HUES48 (cell line): Measurements from ENCODE around the gene MEX3A.
A peak's percentile ranks its signal among the peaks of the same experiment; 100 is the strongest.

Experiments used
- H3K27ac ChIP-seq: one replicate; pipeline ENCODE4 v1.7.0; 2013; ENCODE audit warnings: low read depth, low read length, inconsistent platforms
- H3K27me3 ChIP-seq: 2 replicates; pipeline ENCODE4 v1.6.1; 2013; ENCODE audit warnings: mild to moderate bottlenecking, low read length; ENCODE audit not compliant: control insufficient read depth, insufficient read depth
- H3K36me3 ChIP-seq: 2 replicates; pipeline ENCODE4 v1.6.1; 2013; ENCODE audit warnings: low read length; ENCODE audit not compliant: control insufficient read depth, insufficient read depth
- H3K4me1 ChIP-seq: 2 replicates; pipeline ENCODE4 v1.6.1; 2013; ENCODE audit warnings: mild to moderate bottlenecking, low read length; ENCODE audit not compliant: control insufficient read depth, insufficient read depth
- H3K4me3 ChIP-seq: 2 replicates; pipeline ENCODE4 v1.5.1; 2013; ENCODE audit warnings: mild to moderate bottlenecking, low read depth, low read length
- H3K9ac ChIP-seq: 2 replicates; pipeline ENCODE4 v1.6.1; 2013; ENCODE audit warnings: mild to moderate bottlenecking, low read depth, low read length, moderate library complexity
- H3K9me3 ChIP-seq: 2 replicates; pipeline ENCODE4 v1.6.1; 2013; ENCODE audit warnings: low read length; ENCODE audit not compliant: control insufficient read depth, insufficient read depth

MEX3A gene

DNA sequence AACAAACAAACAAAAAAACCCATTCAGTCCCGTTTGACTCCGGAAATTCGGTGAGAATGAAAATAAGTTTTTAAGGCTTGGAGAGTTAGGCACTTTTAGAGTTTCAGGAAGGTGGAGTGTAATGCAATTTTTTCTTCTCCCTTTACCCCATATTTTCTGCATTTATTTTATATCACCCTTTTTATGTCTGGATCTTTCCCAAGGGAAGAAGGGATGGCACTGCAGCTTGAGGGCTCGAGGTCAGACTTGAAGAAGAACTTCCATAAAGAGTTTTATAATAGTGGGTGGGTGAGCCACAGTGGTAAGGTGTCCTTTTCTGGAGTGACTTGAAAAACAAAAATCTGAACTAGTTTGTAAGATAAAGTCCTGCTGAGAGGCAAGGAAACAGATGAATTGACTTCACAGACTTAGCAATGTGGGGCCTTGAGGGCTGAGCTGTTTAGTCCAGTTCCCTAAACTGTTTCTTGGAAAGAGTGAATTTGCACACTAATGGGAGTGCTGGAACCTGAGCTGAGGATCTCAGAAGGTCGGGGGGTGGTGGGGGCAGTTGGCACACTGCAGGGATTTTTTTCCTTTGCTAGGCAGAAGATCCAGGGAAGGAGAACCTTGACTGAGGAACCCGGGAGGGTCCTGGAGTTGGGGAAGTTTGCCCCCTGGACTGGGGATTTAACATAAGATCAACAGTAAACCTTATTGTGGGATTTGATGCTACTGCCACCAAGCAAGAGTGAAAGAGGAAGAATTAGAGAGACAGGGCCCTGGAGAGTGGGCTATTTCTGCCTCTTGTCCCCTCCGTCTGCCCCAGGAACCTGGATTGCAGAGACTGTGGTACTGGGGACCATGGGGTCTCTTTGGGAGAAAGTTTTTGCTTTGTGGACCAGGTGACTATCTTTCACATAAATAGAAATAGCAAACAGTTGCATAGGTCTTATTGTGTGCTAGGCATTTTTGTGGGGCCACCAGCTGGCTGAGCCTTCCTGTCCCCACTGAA, 1.8 kb upstream of the MEX3A start:
- peaks cover 8% of the 10 kb centered on the region for H3K36me3 ChIP-seq
- H3K9ac ChIP-seq: no peak overlapping the region
- peak overlapping the region; percentile 88 for H3K4me3 ChIP-seq
- peak overlapping the region; percentile 78 for H3K27ac ChIP-seq
- peaks cover 23% of the 10 kb centered on the region for H3K4me1 ChIP-seq
- no peaks in the 10 kb centered on the region for H3K27me3 ChIP-seq
- H3K9me3 ChIP-seq: no peaks in the 10 kb centered on the region

DNA sequence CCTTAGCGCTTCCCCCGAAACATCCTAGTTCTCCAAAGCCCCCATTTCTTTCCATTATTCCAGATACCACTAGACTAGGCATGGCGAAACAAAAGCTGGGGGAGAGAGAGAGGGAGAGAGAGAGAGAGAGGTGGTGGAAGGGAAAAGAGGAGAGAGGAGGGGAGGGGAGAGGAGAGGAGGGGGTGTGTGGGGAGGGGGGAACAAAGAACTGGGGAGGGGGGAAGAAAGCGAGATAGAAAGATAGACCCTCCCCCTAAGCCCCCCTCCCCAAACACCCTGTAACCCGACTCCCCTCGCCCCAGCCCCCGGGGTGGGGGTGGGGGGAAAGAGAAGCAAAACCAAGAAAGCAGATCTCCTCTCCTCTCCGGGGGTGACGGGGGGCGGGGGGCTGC, 352 bp downstream of the MEX3A start:
- H3K9me3 ChIP-seq: no peaks in the 10 kb centered on the region
- H3K27ac ChIP-seq: peak overlapping the region; percentile 98
- H3K9ac ChIP-seq: peak overlapping the region; percentile 75
- H3K4me3 ChIP-seq: peak overlapping the region; percentile 88
- H3K27me3 ChIP-seq: no peaks in the 10 kb centered on the region
- H3K4me1 ChIP-seq: peaks cover 43% of the 10 kb centered on the region
- peaks cover 17% of the 10 kb centered on the region for H3K36me3 ChIP-seq

DNA sequence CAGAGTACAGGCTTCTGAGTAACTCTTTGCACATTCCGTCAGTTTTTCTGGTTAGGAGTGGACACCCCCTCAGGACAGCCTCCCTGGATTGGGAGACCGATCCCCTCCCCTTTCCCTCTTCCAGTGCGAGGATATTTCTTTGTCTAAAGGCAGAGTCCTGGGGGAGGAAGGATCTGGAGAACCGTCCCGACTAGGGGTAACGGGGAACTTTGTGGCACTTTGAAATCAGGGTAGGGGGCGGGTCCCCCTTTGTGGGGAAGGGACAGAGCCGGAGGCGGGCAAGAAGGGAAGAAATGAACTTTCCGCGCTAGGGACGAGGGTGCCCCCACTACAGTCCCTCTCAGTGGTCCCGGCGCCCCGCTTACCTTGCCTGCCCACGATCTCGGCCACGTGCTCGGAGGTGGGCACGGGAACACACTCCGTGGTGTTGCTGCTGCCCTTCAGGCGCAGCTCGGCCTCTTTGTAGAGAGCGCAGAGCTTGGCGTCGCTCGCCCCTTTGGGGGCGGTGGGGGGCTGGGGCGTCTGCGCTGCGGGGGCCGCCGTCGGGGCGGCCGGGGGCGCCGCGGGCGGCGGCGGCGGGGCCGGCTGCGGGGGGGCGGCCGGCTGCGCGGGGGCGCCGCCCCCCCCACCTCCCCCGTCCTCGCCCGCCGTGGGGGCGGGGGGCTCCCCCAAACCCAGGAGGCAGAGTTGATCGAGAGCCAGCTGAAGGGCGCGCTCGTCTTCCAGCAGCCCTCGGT, 917 bp downstream of the MEX3A start:
- Histone ChIP-seq H3K4me3 (peak overlapping the region; percentile 88), H3K27ac (peak overlapping the region; percentile 98), H3K9ac (peak overlapping the region; percentile 81), H3K4me1 (peaks cover 46% of the 10 kb centered on the region), H3K27me3 (no peaks in the 10 kb centered on the region), H3K36me3 (peaks cover 22% of the 10 kb centered on the region), H3K9me3 (no peaks in the 10 kb centered on the region)

DNA sequence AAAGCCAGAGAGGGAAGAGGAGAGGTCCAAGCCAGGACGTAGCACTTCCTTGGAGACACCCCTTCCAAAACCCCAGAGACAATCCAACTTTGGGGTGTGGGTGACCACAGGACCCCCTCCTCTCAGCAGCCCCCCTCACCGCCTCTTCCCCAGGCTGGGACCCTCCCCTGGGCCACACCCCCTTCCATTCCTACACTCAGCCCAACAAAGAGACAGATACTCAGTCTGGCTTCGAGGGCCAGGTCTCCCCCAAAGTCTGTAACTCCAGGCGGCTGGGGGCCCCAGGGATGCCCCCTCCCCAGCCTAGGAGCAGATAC, 1.4 kb downstream of the MEX3A start:
- Histone ChIP-seq H3K4me3 (peak overlapping the region; percentile 88), H3K27ac (peak overlapping the region; percentile 98), H3K4me1 (peaks cover 48% of the 10 kb centered on the region), H3K36me3 (peaks cover 27% of the 10 kb centered on the region), H3K9ac (peak overlapping the region; percentile 81), H3K27me3 (no peaks in the 10 kb centered on the region), H3K9me3 (no peaks in the 10 kb centered on the region)

DNA sequence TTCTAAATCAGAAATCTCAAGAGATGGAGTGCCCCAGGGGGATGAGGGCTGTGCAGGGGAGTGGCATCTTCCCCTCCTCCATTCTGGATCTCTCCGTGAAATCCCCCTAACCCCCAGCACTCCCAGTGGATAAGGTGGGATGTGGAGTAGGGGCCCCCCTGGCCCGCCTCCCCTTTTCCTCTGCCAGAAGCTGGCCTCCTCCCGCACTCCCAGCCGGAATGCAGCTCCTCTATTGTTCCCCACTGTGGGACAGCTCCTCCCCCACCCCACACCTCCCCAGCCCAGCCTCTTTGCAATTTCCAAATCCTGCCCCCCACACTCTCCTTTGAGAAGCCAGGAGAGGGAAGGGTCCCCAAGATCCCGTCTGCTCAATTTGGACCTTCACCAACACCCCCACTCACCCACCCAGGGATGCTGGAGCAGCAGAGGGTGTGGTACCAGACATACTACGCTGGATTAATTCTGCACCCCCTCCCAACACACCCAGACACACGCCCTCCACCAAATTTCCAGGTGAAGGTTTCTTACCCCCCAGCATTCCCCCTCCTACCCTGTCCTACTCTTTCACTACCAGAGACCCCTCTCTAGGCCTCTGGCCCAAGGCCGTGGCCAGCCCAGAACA, 1.9 kb downstream of the MEX3A start:
- H3K27ac ChIP-seq: peak overlapping the region; percentile 98
- H3K9me3 ChIP-seq: no peaks in the 10 kb centered on the region
- H3K4me3 ChIP-seq: peak overlapping the region; percentile 88
- peak overlapping the region; percentile 51; the same call in 1 of the 2 replicates for H3K9ac ChIP-seq
- H3K36me3 ChIP-seq: peaks cover 30% of the 10 kb centered on the region
- no peaks in the 10 kb centered on the region for H3K27me3 ChIP-seq
- H3K4me1 ChIP-seq: peaks cover 52% of the 10 kb centered on the region

DNA sequence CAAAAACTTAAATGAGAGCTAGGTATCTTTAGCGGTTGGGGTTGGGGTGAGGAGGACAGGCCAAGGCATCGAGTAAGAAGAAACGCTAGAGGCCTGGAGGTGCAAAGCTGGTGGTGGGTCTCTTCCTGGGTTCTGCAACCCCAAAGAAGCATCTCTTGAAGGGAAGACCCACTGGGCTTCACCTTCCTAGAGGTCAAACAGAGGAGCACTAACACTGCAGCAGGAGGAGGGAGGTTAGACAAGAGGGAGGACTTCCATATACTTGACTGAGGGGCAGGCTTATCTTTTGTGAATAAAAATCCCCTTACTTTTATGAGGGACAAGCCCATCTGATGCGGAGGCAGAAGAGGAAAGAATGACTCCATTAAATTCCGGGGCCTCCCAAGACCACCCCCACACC, 2.5 kb downstream of the MEX3A start:
- H3K36me3 ChIP-seq: peaks cover 34% of the 10 kb centered on the region
- peak overlapping the region; percentile 98 for H3K27ac ChIP-seq
- H3K9ac ChIP-seq: no peak overlapping the region
- H3K4me3 ChIP-seq: peak overlapping the region; percentile 88
- H3K4me1 ChIP-seq: peaks cover 54% of the 10 kb centered on the region
- no peaks in the 10 kb centered on the region for H3K27me3 ChIP-seq
- no peaks in the 10 kb centered on the region for H3K9me3 ChIP-seq

DNA sequence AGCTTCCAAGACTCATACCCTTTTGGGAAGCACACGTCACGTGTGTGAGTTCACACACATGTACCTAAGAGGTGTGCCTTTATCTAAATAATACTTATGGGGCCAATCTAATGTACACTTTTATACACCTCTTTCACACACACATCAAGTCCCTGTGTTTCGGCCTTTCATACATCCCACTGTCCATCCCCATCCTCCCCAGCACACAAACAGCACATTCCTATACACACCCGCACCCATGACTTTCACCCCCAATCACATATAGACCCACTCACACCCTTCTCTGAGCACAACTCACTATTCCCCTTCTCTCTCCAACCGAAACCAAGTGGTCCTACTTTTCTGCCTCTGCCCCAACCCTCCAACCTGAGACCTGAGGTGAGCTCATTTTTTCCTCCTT, 3.5 kb downstream of the MEX3A start:
- peaks cover 37% of the 10 kb centered on the region for H3K36me3 ChIP-seq
- no peaks in the 10 kb centered on the region for H3K9me3 ChIP-seq
- no peak overlapping the region for H3K9ac ChIP-seq
- H3K27ac ChIP-seq: no peak overlapping the region
- no peaks in the 10 kb centered on the region for H3K27me3 ChIP-seq
- peaks cover 58% of the 10 kb centered on the region for H3K4me1 ChIP-seq
- no peak overlapping the region for H3K4me3 ChIP-seq

DNA sequence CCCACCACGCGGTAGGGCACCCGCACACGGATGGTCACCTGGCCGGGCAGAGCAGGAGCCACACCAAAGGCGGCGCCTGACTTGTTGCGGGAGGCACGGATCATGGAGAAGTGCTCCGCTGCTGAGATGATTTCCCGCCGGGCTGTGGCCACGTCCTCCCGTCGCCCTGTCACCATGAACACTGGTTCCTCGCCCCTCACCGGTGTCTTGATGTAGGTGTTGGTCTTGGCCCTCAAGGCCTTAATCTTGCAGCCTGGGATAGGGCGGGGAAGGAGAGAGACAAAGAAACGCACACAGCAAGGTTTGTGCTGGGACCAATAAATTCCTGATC, 4.9 kb downstream of the MEX3A start:
- Histone ChIP-seq H3K27me3 (no peaks in the 10 kb centered on the region), H3K36me3 (peaks cover 37% of the 10 kb centered on the region), H3K4me3 (peak overlapping the region; percentile 13; the same call in 1 of the 2 replicates), H3K9ac (peak overlapping the region; percentile 26; the same call in 1 of the 2 replicates), H3K9me3 (no peaks in the 10 kb centered on the region), H3K27ac (peak overlapping the region; percentile 84), H3K4me1 (peaks cover 71% of the 10 kb centered on the region)

DNA sequence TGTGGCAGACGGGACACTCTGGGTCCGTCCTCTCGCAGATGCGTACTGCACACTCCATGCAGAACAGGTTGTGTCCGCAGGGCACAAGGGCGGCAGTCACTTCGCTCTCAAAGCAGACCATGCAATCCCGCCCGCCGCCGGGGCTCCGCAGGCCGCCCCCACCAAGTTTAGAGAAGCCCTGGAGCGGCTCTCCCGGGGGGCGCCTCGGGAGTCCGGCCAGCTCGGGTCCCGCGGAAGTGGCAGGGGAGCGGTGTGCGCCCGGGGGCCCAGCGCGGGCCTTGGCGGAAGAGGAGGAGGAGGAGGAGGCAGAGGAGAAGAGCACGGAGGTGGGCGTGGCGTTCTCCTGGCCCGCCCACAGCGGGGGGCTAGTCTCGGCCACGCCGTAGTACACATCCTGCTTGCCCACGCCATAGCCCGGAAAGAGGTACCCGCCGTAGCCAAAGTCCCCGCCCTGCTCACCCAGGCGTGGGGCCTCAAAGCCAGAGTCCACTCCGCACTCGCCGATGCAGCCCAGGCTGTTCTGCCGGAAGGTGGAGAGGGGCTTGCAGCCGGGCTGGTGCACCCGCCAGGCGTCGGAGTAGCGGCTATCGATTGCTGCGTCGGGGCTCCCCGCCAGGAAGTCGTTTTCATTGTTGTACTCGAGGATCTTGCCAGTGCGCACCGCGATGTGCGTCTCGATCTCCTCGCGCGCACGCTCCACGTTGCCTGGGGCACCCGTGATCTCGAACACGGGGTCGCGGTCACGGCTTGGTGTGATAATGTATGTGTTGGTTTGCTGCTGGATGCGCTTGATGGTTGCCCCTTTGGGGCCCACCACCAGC, 5.4 kb downstream of the MEX3A start:
- Histone ChIP-seq H3K27ac (peak overlapping the region; percentile 84), H3K27me3 (no peaks in the 10 kb centered on the region), H3K9ac (peak overlapping the region; percentile 26; the same call in 1 of the 2 replicates), H3K4me3 (peak overlapping the region; percentile 13; the same call in 1 of the 2 replicates), H3K9me3 (no peaks in the 10 kb centered on the region), H3K4me1 (peaks cover 75% of the 10 kb centered on the region), H3K36me3 (peaks cover 37% of the 10 kb centered on the region)

DNA sequence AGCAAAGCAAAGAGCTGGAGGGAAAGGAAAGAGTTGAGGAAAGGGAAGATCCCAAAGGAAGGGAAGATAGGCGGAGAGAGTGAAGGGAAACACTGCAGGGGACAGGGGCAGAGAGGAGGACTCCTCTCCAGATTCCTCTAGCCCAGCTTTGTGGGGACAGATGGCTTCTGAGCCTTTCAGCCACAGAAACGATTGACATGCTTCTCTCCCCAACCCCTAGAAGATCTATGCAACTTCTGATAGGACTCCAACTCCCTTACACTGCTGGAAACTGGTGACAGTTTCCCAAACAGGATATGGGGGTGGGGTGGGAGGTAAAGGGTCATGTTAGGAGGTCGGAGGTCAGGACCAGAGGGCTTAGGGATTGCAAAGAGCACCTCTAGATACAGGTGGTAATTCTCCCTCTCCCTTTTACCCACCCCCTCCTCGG, 6.5 kb downstream of the MEX3A start:
- peaks cover 37% of the 10 kb centered on the region for H3K36me3 ChIP-seq
- no peaks in the 10 kb centered on the region for H3K27me3 ChIP-seq
- no peaks in the 10 kb centered on the region for H3K9me3 ChIP-seq
- no peak overlapping the region for H3K9ac ChIP-seq
- no peak overlapping the region for H3K4me3 ChIP-seq
- H3K27ac ChIP-seq: peak overlapping the region; percentile 84
- peaks cover 78% of the 10 kb centered on the region for H3K4me1 ChIP-seq
